ENCODE measurements around the gene IL10RB.
"Not testable (repeated sequence)": the region's sequence is repeated elsewhere in the genome, so short reads cannot be mapped to it uniquely, and the experiment has no call there.

Gene IL10RB

GRCh38 chr21:33244082-33244778, 21.9 kb upstream of the IL10RB start:
- H3K4me1 ChIP-seq (ENCODE audit: insufficient read depth, low read length), result no peaks in the 10 kb centered on the region
- H3K27me3 ChIP-seq (ENCODE audit: control insufficient read depth in 1 of 2, insufficient read depth in 2 of 2, low read length in 2 of 2), result no peaks in the 10 kb centered on the region
- peaks cover 25% of the 10 kb centered on the region for H3K36me3 ChIP-seq (ENCODE audit: insufficient read depth, low read length)
- no peak overlapping the region for H3K4me3 ChIP-seq (ENCODE audit: low read depth in 1 of 2, low read length in 2 of 2)
- no peak overlapping the region for H3K27ac ChIP-seq (ENCODE audit: low read depth, low read length)
- no peaks in the 10 kb centered on the region for H3K9me3 ChIP-seq (ENCODE audit: low read length)
- no peak overlapping the region for H3K9ac ChIP-seq (ENCODE audit: low read length)

GRCh38 chr21:33244779-33245105, 21.4 kb upstream of the IL10RB start:
- no peak overlapping the region for H3K9ac ChIP-seq (ENCODE audit: low read length)

GRCh38 chr21:33245289-33245918, 20.8 kb upstream of the IL10RB start:
- peaks cover 31% of the 10 kb centered on the region for H3K36me3 ChIP-seq (ENCODE audit: insufficient read depth, low read length)
- H3K9ac ChIP-seq (ENCODE audit: low read length), result no peak overlapping the region
- no peaks in the 10 kb centered on the region for H3K27me3 ChIP-seq (ENCODE audit: control insufficient read depth in 1 of 2, insufficient read depth in 2 of 2, low read length in 2 of 2)
- H3K4me1 ChIP-seq (ENCODE audit: insufficient read depth, low read length), result no peaks in the 10 kb centered on the region
- no peaks in the 10 kb centered on the region for H3K9me3 ChIP-seq (ENCODE audit: low read length)
- H3K27ac ChIP-seq (ENCODE audit: low read depth, low read length), result no peak overlapping the region
- H3K4me3 ChIP-seq (ENCODE audit: low read depth in 1 of 2, low read length in 2 of 2), result no peak overlapping the region

More at GRCh38 chr21:33244779-33245105, 21.4 kb upstream of the IL10RB start:
- no peak overlapping the region for H3K27ac ChIP-seq (ENCODE audit: low read depth, low read length)
- no peaks in the 10 kb centered on the region for H3K27me3 ChIP-seq (ENCODE audit: control insufficient read depth in 1 of 2, insufficient read depth in 2 of 2, low read length in 2 of 2)
- no peaks in the 10 kb centered on the region for H3K9me3 ChIP-seq (ENCODE audit: low read length)
- peaks cover 29% of the 10 kb centered on the region for H3K36me3 ChIP-seq (ENCODE audit: insufficient read depth, low read length)
- no peaks in the 10 kb centered on the region for H3K4me1 ChIP-seq (ENCODE audit: insufficient read depth, low read length)
- no peak overlapping the region for H3K4me3 ChIP-seq (ENCODE audit: low read depth in 1 of 2, low read length in 2 of 2)

- Histone ChIP-seq H3K27me3 (ENCODE audit: control insufficient read depth in 1 of 2, insufficient read depth in 2 of 2, low read length in 2 of 2) (no peaks in the 10 kb centered on the region), H3K27ac (ENCODE audit: low read depth, low read length) (no peak overlapping the region), H3K4me1 (ENCODE audit: insufficient read depth, low read length) (no peaks in the 10 kb centered on the region), H3K9ac (ENCODE audit: low read length) (no peak overlapping the region), H3K4me3 (ENCODE audit: low read depth in 1 of 2, low read length in 2 of 2) (no peak overlapping the region), H3K36me3 (ENCODE audit: insufficient read depth, low read length) (peaks cover 38% of the 10 kb centered on the region), H3K9me3 (ENCODE audit: low read length) (no peaks in the 10 kb centered on the region)
These were observed 19.7 kb upstream of the IL10RB start for GRCh38 chr21:33246506-33246905.

- H3K9ac ChIP-seq (ENCODE audit: low read length), result no peak overlapping the region
- H3K27ac ChIP-seq (ENCODE audit: low read depth, low read length), result no peak overlapping the region
These were observed 19.2 kb upstream of the IL10RB start for GRCh38 chr21:33246963-33247362.

GRCh38 chr21:33247599-33247998, 18.6 kb upstream of the IL10RB start:
- Histone ChIP-seq H3K9ac (ENCODE audit: low read length) (no peak overlapping the region), H3K4me1 (ENCODE audit: insufficient read depth, low read length) (no peaks in the 10 kb centered on the region), H3K27ac (ENCODE audit: low read depth, low read length) (no peak overlapping the region), H3K36me3 (ENCODE audit: insufficient read depth, low read length) (peaks cover 35% of the 10 kb centered on the region), H3K9me3 (ENCODE audit: low read length) (no peaks in the 10 kb centered on the region), H3K27me3 (ENCODE audit: control insufficient read depth in 1 of 2, insufficient read depth in 2 of 2, low read length in 2 of 2) (no peaks in the 10 kb centered on the region), H3K4me3 (ENCODE audit: low read depth in 1 of 2, low read length in 2 of 2) (no peak overlapping the region)

More at GRCh38 chr21:33246963-33247362, 19.2 kb upstream of the IL10RB start:
- no peaks in the 10 kb centered on the region for H3K9me3 ChIP-seq (ENCODE audit: low read length)
- no peaks in the 10 kb centered on the region for H3K4me1 ChIP-seq (ENCODE audit: insufficient read depth, low read length)
- no peaks in the 10 kb centered on the region for H3K27me3 ChIP-seq (ENCODE audit: control insufficient read depth in 1 of 2, insufficient read depth in 2 of 2, low read length in 2 of 2)
- no peak overlapping the region for H3K4me3 ChIP-seq (ENCODE audit: low read depth in 1 of 2, low read length in 2 of 2)
- peaks cover 38% of the 10 kb centered on the region for H3K36me3 ChIP-seq (ENCODE audit: insufficient read depth, low read length)

- Histone ChIP-seq H3K9ac (ENCODE audit: low read length) (no peak overlapping the region), H3K27me3 (ENCODE audit: control insufficient read depth in 1 of 2, insufficient read depth in 2 of 2, low read length in 2 of 2) (no peaks in the 10 kb centered on the region), H3K27ac (ENCODE audit: low read depth, low read length) (no peak overlapping the region), H3K4me1 (ENCODE audit: insufficient read depth, low read length) (no peaks in the 10 kb centered on the region), H3K36me3 (ENCODE audit: insufficient read depth, low read length) (peaks cover 45% of the 10 kb centered on the region), H3K4me3 (ENCODE audit: low read depth in 1 of 2, low read length in 2 of 2) (no peak overlapping the region), H3K9me3 (ENCODE audit: low read length) (no peaks in the 10 kb centered on the region)
These were observed 16.7 kb upstream of the IL10RB start for GRCh38 chr21:33249331-33250002.

- H3K36me3 ChIP-seq (ENCODE audit: insufficient read depth, low read length), result peaks cover 58% of the 10 kb centered on the region
- no peak overlapping the region for H3K4me3 ChIP-seq (ENCODE audit: low read depth in 1 of 2, low read length in 2 of 2)
- H3K27me3 ChIP-seq (ENCODE audit: control insufficient read depth in 1 of 2, insufficient read depth in 2 of 2, low read length in 2 of 2), result no peaks in the 10 kb centered on the region
- no peak overlapping the region for H3K9ac ChIP-seq (ENCODE audit: low read length)
- no peaks in the 10 kb centered on the region for H3K9me3 ChIP-seq (ENCODE audit: low read length)
- H3K4me1 ChIP-seq (ENCODE audit: insufficient read depth, low read length), result no peaks in the 10 kb centered on the region
- no peak overlapping the region for H3K27ac ChIP-seq (ENCODE audit: low read depth, low read length)
These were observed 15.0 kb upstream of the IL10RB start for GRCh38 chr21:33251119-33251518.

- H3K9ac ChIP-seq (ENCODE audit: low read length); H3K9me3 ChIP-seq (ENCODE audit: low read length); H3K27ac ChIP-seq (ENCODE audit: low read depth, low read length); H3K4me3 ChIP-seq (ENCODE audit: low read depth in 1 of 2, low read length in 2 of 2); H3K4me1 ChIP-seq (ENCODE audit: insufficient read depth, low read length); H3K27me3 ChIP-seq (ENCODE audit: control insufficient read depth in 1 of 2, insufficient read depth in 2 of 2, low read length in 2 of 2): not testable (repeated sequence)
- H3K36me3 ChIP-seq (ENCODE audit: insufficient read depth, low read length), result peaks cover 42% of the 10 kb centered on the region
These were observed 12.8 kb upstream of the IL10RB start for GRCh38 chr21:33253382-33253781.

- H3K4me3 ChIP-seq (ENCODE audit: low read depth in 1 of 2, low read length in 2 of 2), result no peak overlapping the region
- no peaks in the 10 kb centered on the region for H3K9me3 ChIP-seq (ENCODE audit: low read length)
- H3K9ac ChIP-seq (ENCODE audit: low read length), result no peak overlapping the region
- peaks cover 33% of the 10 kb centered on the region for H3K36me3 ChIP-seq (ENCODE audit: insufficient read depth, low read length)
- no peaks in the 10 kb centered on the region for H3K27me3 ChIP-seq (ENCODE audit: control insufficient read depth in 1 of 2, insufficient read depth in 2 of 2, low read length in 2 of 2)
- H3K4me1 ChIP-seq (ENCODE audit: insufficient read depth, low read length), result no peaks in the 10 kb centered on the region
- H3K27ac ChIP-seq (ENCODE audit: low read depth, low read length), result no peak overlapping the region
These were observed 11.4 kb upstream of the IL10RB start for GRCh38 chr21:33254766-33255165.

- no peaks in the 10 kb centered on the region for H3K27me3 ChIP-seq (ENCODE audit: control insufficient read depth in 1 of 2, insufficient read depth in 2 of 2, low read length in 2 of 2)
- H3K36me3 ChIP-seq (ENCODE audit: insufficient read depth, low read length), result peaks cover 32% of the 10 kb centered on the region
- no peak overlapping the region for H3K27ac ChIP-seq (ENCODE audit: low read depth, low read length)
- no peaks in the 10 kb centered on the region for H3K4me1 ChIP-seq (ENCODE audit: insufficient read depth, low read length)
- no peaks in the 10 kb centered on the region for H3K9me3 ChIP-seq (ENCODE audit: low read length)
- H3K4me3 ChIP-seq (ENCODE audit: low read depth in 1 of 2, low read length in 2 of 2), result no peak overlapping the region
- no peak overlapping the region for H3K9ac ChIP-seq (ENCODE audit: low read length)
These were observed 10.8 kb upstream of the IL10RB start for GRCh38 chr21:33255404-33255803.
